ENCODE measurements around the gene UBB. TPM values are rescaled to one million over a fixed set of nuclear protein-coding genes. Genes with fewer than 3 reads are reported as not detected.

UBB gene
- polyA plus RNA-seq, 1 donor (not counting 4 experiments of a cell fraction or from before 2014, with no cell fraction given) = 533 TPM

GRCh38 chr17:16363749-16364536, 16.9 kb upstream of the UBB start:
- H3K79me2 ChIP-seq (ENCODE audit: control insufficient read depth, insufficient read depth, low read length) = no peaks in the 10 kb centered on the region
- H3K36me3 ChIP-seq (ENCODE audit: control insufficient read depth in 2 of 2, extremely low read depth in 1 of 2, insufficient read depth in 2 of 2, low read length in 2 of 2) = no peaks in the 10 kb centered on the region
- no peak overlapping the region for H3K27ac ChIP-seq (ENCODE audit: control insufficient read depth, insufficient read depth, low read length)
- no peak for DNase-seq (ENCODE audit: low read depth, low spot score)
- H3K9ac ChIP-seq (ENCODE audit: control insufficient read depth, extremely low read depth, insufficient read depth, low read length) = no peak overlapping the region
- H3K9me3 ChIP-seq (ENCODE audit: control insufficient read depth, low read depth, low read length) = no peaks in the 10 kb centered on the region
- FAIRE-seq = peak; percentile 73
- H4K20me1 ChIP-seq (ENCODE audit: control insufficient read depth, extremely low read depth, insufficient read depth, low read length) = no peaks in the 10 kb centered on the region
- no peaks in the 10 kb centered on the region for H3K4me1 ChIP-seq (ENCODE audit: control insufficient read depth, extremely low read depth, insufficient read depth, low read length)
- H3K4me2 ChIP-seq (ENCODE audit: control insufficient read depth, extremely low read depth, insufficient read depth, low read depth, low read length) = no peak overlapping the region
- TF ChIP-seq EZH2 (IDR thresholded peaks at IDR 0.05; ENCODE audit: low read length) = no peak
- peak; percentile 84 to 95 (median 86) for TF ChIP-seq CTCF (optimal IDR thresholded peaks at IDR 0.05 in 1 of 3, IDR thresholded peaks at IDR 0.05 in 1 of 3, conservative IDR thresholded peaks at IDR 0.05 in 1 of 3; ENCODE audit: extremely low read depth in 1 of 3, insufficient read depth in 2 of 3, low read length in 3 of 3)
- dilution Hi-C loops (cut with MboI; ENCODE audit: extremely low pct_ligation_motif_present, low sequenced_read_pairs) = no loop called here
- no peak overlapping the region for H3K4me3 ChIP-seq (ENCODE audit: control insufficient read depth in 2 of 3, extremely low read depth in 1 of 3, insufficient read depth in 2 of 3, low read depth in 1 of 3, low read length in 3 of 3)
- H3K9me1 ChIP-seq (ENCODE audit: control insufficient read depth, extremely low read depth, insufficient read depth, low read length) = no peaks in the 10 kb centered on the region
- H2AFZ ChIP-seq (ENCODE audit: control insufficient read depth, low read length) = no peak overlapping the region
- no peaks in the 10 kb centered on the region for H3K27me3 ChIP-seq (ENCODE audit: control insufficient read depth, extremely low read depth, insufficient read depth, low read length)

GRCh38 chr17:16364625-16365024, 16.3 kb upstream of the UBB start:
- no peaks in the 10 kb centered on the region for H3K27me3 ChIP-seq (ENCODE audit: control insufficient read depth, extremely low read depth, insufficient read depth, low read length)
- H3K79me2 ChIP-seq (ENCODE audit: control insufficient read depth, insufficient read depth, low read length) = no peaks in the 10 kb centered on the region
- no peaks in the 10 kb centered on the region for H4K20me1 ChIP-seq (ENCODE audit: control insufficient read depth, extremely low read depth, insufficient read depth, low read length)
- no peaks in the 10 kb centered on the region for H3K4me1 ChIP-seq (ENCODE audit: control insufficient read depth, extremely low read depth, insufficient read depth, low read length)
- FAIRE-seq (no peak), DNase-seq (ENCODE audit: low read depth, low spot score) (no peak)
- H3K27ac ChIP-seq (ENCODE audit: control insufficient read depth, insufficient read depth, low read length) = no peak overlapping the region
- H3K4me2 ChIP-seq (ENCODE audit: control insufficient read depth, extremely low read depth, insufficient read depth, low read depth, low read length) = no peak overlapping the region
- H2AFZ ChIP-seq (ENCODE audit: control insufficient read depth, low read length) = no peak overlapping the region
- H3K9me3 ChIP-seq (ENCODE audit: control insufficient read depth, low read depth, low read length) = no peaks in the 10 kb centered on the region
- H3K4me3 ChIP-seq (ENCODE audit: control insufficient read depth in 2 of 3, extremely low read depth in 1 of 3, insufficient read depth in 2 of 3, low read depth in 1 of 3, low read length in 3 of 3) = no peak overlapping the region
- no peak for TF ChIP-seq CTCF (optimal IDR thresholded peaks at IDR 0.05 in 1 of 3, IDR thresholded peaks at IDR 0.05 in 1 of 3, conservative IDR thresholded peaks at IDR 0.05 in 1 of 3; ENCODE audit: extremely low read depth in 1 of 3, insufficient read depth in 2 of 3, low read length in 3 of 3)
- no peak for TF ChIP-seq EZH2 (IDR thresholded peaks at IDR 0.05; ENCODE audit: low read length)
- dilution Hi-C loops (cut with MboI; ENCODE audit: extremely low pct_ligation_motif_present, low sequenced_read_pairs) = no loop called here
- no peaks in the 10 kb centered on the region for H3K36me3 ChIP-seq (ENCODE audit: control insufficient read depth in 2 of 2, extremely low read depth in 1 of 2, insufficient read depth in 2 of 2, low read length in 2 of 2)
- no peak overlapping the region for H3K9ac ChIP-seq (ENCODE audit: control insufficient read depth, extremely low read depth, insufficient read depth, low read length)
- no peaks in the 10 kb centered on the region for H3K9me1 ChIP-seq (ENCODE audit: control insufficient read depth, extremely low read depth, insufficient read depth, low read length)

All from keratinocyte (primary cell).